Common myeloid progenitor, CD34-positive (primary cell): ENCODE measurements around the gene DPF3.
A peak's percentile ranks its signal among the peaks of the same experiment; 100 is the strongest.

Source experiments
- CTCF ChIA-PET: fragments of 350-600 bp; sonication (Branson Sonifier 250); formaldehyde crosslinking; loops from one replicate; lab custom pipeline; 2021; ENCODE audit warnings: antibody characterized with exemption; lab: Charles Lee
- POLR2A ChIA-PET: fragments of 350-600 bp; sonication (Branson Sonifier 250); formaldehyde crosslinking; loops from one replicate; lab custom pipeline; 2021; ENCODE audit warnings: antibody characterized with exemption; lab: Charles Lee
- DNase-seq, 3 donors: peaks; one replicate each; pipeline versions ENCODE4 v3.0.0 to v3.0.0-alpha.2; 2013
- H3K27ac ChIP-seq, 2 experiments: 1 replicate in 1 of 2; 2 replicates in 1 of 2; pipeline ENCODE4 v1.7.0; 2013; ENCODE audit warnings: inconsistent platforms in 2 of 2, low read length in 2 of 2, mild to moderate bottlenecking in 2 of 2, low read depth in 1 of 2, moderate library complexity in 1 of 2; ENCODE audit not compliant: severe bottlenecking in 2 of 2, insufficient read depth in 1 of 2, poor library complexity in 1 of 2
- H3K27me3 ChIP-seq, 5 experiments: replicated peaks in 2 of 5; 1 replicate in 3 of 5; 2 replicates in 2 of 5; pipeline versions ENCODE4 v1.6.1 to v1.7.0; 2013; ENCODE audit warnings: low read length in 4 of 5, mild to moderate bottlenecking in 2 of 5, moderate library complexity in 2 of 5, inconsistent platforms in 1 of 5; ENCODE audit not compliant: insufficient read depth in 5 of 5, control insufficient read depth in 4 of 5
- H3K36me3 ChIP-seq, 4 experiments: 1 replicate in 2 of 4; 2 replicates in 2 of 4; pipeline versions ENCODE4 v1.6.1 to v1.7.0; 2013; ENCODE audit warnings: low read length in 3 of 4, control low read depth in 1 of 4, mild to moderate bottlenecking in 1 of 4; ENCODE audit not compliant: control insufficient read depth in 4 of 4, insufficient read depth in 4 of 4
- H3K4me1 ChIP-seq, 4 experiments: 1 replicate in 3 of 4; 2 replicates in 1 of 4; pipeline versions ENCODE4 v1.6.1 to v1.7.1; 2013; ENCODE audit warnings: low read length in 3 of 4, mild to moderate bottlenecking in 3 of 4, control low read depth in 1 of 4, inconsistent platforms in 1 of 4, moderate library complexity in 1 of 4; ENCODE audit not compliant: control insufficient read depth in 4 of 4, insufficient read depth in 4 of 4; ENCODE audit errors: control extremely low read depth in 1 of 4
- H3K4me3 ChIP-seq, 7 experiments: 1 replicate in 4 of 7; 2 replicates in 3 of 7; pipeline versions ENCODE4 v1.5.1 to v1.7.0; 2013; ENCODE audit warnings: mild to moderate bottlenecking in 7 of 7, low read length in 6 of 7, moderate library complexity in 6 of 7, inconsistent platforms in 2 of 7, low read depth in 2 of 7, control low read depth in 1 of 7; ENCODE audit not compliant: insufficient read depth in 4 of 7, control insufficient read depth in 1 of 7; ENCODE audit errors: extremely low read depth in 1 of 7
- H3K9me3 ChIP-seq, 5 experiments: 1 replicate in 4 of 5; 2 replicates in 1 of 5; pipeline versions ENCODE4 v1.6.1 to v1.7.1; 2013; ENCODE audit warnings: low read length in 4 of 5, mild to moderate bottlenecking in 2 of 5, inconsistent platforms in 1 of 5, low read depth in 1 of 5, moderate library complexity in 1 of 5; ENCODE audit not compliant: control insufficient read depth in 4 of 5, insufficient read depth in 2 of 5; ENCODE audit errors: control extremely low read depth in 1 of 5
- whole genome bisulfite sequencing: methylation state at CpG from one replicate; pipeline ENCODE4 v1.1.5; 2013; ENCODE audit not compliant: insufficient coverage; 5-methylcytosine and 5-hydroxymethylcytosine counted together

DPF3 gene

DNA sequence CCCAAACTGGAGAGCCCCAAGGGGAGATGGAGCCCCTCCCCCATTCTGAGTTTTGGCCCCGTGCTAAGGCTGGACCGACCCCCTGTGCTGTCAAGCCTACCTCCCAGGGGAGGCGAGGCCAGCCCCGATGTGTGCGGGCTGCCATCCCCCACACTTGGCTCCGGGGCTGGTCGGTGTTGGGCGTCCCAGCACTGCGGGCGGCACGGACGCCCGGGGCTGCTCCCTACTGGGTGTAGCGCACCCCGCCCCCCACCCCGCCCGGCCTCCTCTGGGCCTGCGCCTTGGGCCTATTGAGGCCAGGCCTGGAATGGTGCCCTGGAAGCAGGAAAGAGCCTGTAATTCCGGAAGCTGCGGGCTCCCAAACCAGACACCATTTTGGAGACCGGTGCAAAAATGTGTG lies 35.0 kb upstream of the DPF3 start:
- WGBS = over 99% methylated on average over 16 of the region's 21 CpGs

DNA sequence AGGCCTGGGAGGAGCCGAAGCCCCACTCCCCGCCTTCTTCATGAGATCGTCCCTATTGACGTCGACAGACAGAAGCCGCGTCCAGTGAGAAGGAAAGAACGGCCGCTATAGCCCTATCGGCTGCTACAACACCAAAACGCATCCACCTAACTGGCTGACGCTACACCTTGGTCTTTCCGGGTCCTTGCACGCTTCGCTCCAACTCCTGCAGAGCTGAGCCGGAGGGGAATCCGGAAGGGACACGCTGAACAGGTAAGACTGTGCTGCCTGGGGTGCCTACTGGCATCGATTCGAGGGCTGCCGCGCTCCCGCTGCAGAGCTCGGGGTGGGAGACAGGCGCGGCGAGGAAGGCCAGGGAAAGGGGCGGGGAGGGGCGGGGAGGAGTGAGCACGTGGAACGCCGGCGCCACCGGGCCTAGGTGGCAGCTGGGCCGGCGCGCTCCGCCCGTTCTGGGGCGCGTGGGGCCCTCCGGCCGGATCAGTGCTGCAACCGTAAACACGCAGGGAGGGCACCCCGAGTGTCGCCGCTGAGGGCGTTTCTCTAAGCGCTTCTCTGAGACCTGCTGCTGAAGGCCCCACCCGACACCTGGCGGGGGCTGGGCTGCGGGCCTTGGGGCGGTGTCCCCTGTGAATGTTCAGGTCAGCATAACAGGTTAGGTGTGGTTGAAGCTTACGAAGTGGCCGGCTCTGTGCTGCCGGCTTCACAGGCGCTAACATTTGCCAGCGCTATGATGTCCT lies 32.6 kb upstream of the DPF3 start, which contains the start of gene DCAF4:
TSS of gene DCAF4 (plus strand) at position 173 of the 737 bp plus-strand sequence. CDS start 11,515 bp downstream, outside the sequence.
- peaks cover 0 to 18% (median 15%) of the 10 kb centered on the region in 4 experiments for H3K4me1 ChIP-seq
- CTCF ChIA-PET = interaction anchor here (1.7 kb wide), 1 partner anchor 412 kb away, joined by 5 read pairs; no protein-coding TSS in a partner anchor
- H3K27ac ChIP-seq = peak within 1 kb of the TSS in 1 of 2 experiments; percentile 79
- H3K27me3 ChIP-seq = no peaks in the 10 kb centered on the region
- peak; percentile 96 to 98 (median 98) for DNase-seq
- peak within 1 kb of the TSS; percentile 64 to 91 (median 76) for H3K4me3 ChIP-seq
- no peaks in the 10 kb centered on the region for H3K9me3 ChIP-seq
- no peaks in the 10 kb centered on the region for H3K36me3 ChIP-seq
- POLR2A ChIA-PET = no interaction called here
- WGBS = 0% methylated on average over 45 of the region's 59 CpGs

More for the DNA sequence above, 35.0 kb upstream of the DPF3 start:
- Histone ChIP-seq H3K27me3 (no peaks in the 10 kb centered on the region), H3K9me3 (no peaks in the 10 kb centered on the region), H3K4me3 (no peak overlapping the region), H3K36me3 (no peaks in the 10 kb centered on the region), H3K4me1 (peaks cover 0 to 18% (median 15%) of the 10 kb centered on the region in 4 experiments), H3K27ac (no peak overlapping the region)
- POLR2A ChIA-PET = no interaction called here
- CTCF ChIA-PET = no interaction called here
- DNase-seq = no peak

DNA sequence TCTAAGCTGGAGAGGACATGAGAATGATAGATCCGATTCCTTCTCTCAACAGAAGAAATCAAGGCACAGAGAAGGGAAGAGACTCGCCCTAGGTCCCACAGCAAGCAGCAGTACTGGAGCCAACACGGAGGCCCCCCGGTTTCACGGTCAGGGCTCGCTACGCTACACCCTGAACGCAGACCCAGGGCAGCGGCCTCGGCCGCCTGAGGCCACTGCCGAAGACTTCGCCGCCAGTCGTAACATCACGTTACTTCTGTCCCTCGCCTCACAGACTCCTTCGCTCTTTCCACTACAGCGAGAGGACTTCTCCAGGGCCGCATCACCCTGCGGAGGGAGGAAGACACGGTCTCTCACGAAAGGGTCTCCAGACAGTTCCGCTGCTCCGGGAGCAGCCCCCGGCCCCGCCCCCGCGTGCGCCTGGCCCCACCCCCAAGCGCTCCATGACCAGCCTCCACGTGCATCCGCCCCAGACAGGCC lies 32.0 kb upstream of the DPF3 start:
- peak overlapping the region in 1 of 2 experiments; percentile 79 for H3K27ac ChIP-seq
- no peak for DNase-seq
- WGBS = 8% methylated on average over 17 of the region's 33 CpGs

DNA sequence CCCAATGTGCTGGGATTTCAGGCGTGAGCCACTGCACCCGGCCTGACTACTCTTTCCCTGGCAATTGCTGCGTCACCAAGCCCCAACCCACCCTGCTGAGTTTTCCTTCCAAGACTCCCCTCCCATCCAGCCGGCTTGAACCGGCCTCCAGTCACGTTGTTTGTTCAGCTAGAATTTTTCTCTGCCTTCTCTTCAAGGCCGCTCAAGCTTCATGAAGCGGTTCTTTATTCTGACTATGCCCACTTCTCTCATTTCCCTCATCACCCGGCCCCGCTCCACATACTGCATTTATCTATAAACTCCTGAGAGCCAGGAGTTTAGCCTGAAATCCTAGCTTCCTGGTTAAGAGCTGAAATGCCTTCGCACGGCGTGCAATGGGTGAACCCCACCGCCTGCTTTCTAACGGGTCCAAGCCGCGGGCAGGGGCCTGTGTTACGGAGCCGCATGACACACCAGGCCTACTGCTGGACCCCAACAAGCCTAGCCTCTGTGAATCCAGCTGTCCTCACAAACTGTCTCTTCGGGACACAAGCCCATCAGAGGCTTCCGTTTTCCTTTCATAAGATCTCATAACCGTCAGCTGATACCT lies 31.4 kb upstream of the DPF3 start:
- Histone ChIP-seq H3K27me3 (peaks cover 0 to 3% (median 0%) of the 10 kb centered on the region in 5 experiments), H3K36me3 (no peaks in the 10 kb centered on the region), H3K4me3 (peak overlapping the region in 3 of 7 experiments; percentile 57 to 91 (median 65)), H3K4me1 (peaks cover 0 to 18% (median 15%) of the 10 kb centered on the region in 4 experiments), H3K9me3 (peaks cover 0 to under 1% (median 0%) of the 10 kb centered on the region in 5 experiments), H3K27ac (peak overlapping the region in 1 of 2 experiments; percentile 79)
- WGBS = 93% methylated on average over 21 of the region's 22 CpGs
- DNase-seq = no peak
- CTCF ChIA-PET = interaction anchor here (0.6 to 1.7 kb wide), 4 partner anchors 11 to 411 kb away, joined by 3 to 5 read pairs (median 3); no protein-coding TSS in a partner anchor
- POLR2A ChIA-PET = no interaction called here

More for the DNA sequence above, 32.0 kb upstream of the DPF3 start:
- Histone ChIP-seq H3K36me3 (no peaks in the 10 kb centered on the region), H3K4me1 (peaks cover 0 to 18% (median 15%) of the 10 kb centered on the region in 4 experiments), H3K27me3 (peaks cover 0 to 1% (median 0%) of the 10 kb centered on the region in 5 experiments), H3K9me3 (no peaks in the 10 kb centered on the region), H3K4me3 (peak overlapping the region in 6 of 7 experiments; percentile 57 to 91 (median 76))
- POLR2A ChIA-PET = no interaction called here
- CTCF ChIA-PET = interaction anchor here (1.1 to 1.7 kb wide), 3 partner anchors 12 to 411 kb away, joined by 3 to 5 read pairs (median 3); no protein-coding TSS in a partner anchor

DNA sequence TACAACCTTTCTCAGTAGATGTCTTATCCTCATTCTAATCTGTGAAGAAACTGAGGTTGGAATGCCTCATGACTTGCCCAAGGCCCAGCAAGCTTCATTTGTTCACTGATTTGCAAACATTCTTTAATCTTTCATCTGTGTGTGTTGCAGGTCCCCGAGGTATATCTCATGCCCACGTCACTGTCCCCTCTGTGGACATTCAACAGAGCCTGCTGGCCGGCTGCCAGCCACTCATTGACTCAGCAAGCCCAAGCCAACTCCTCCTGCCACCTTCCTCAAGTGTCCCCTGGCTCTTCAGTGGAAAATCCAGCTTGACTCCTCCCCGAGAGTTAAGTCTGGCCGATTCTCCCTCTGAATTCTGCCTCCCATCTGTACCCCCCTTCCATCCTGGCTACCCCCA lies 30.4 kb upstream of the DPF3 start:
- POLR2A ChIA-PET = interaction anchor here (0.6 kb wide), 1 partner anchor 1535 kb away, joined by 4 read pairs; no protein-coding TSS in a partner anchor

DNA sequence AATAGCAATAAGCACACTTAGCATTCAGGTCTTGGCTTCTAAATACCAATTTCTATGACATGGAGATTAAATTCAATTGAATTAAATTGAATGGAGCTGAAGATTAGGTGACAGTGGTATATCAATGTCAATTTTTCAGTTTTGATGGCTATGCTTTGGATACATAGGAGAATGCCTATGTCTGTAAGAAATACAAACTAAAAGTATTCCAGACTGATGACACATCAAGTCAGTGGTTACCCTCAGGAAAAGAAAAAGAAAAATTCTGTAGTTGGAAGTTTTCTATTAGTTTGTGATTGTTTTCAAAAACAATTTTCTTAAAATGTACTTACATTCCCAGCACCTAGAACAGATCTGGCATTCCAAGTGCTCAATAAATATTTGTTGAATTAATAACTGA lies 27.5 kb upstream of the DPF3 start:
- H3K4me1 ChIP-seq = peaks cover 0 to 7% (median 5%) of the 10 kb centered on the region in 4 experiments
- DNase-seq = no peak
- CTCF ChIA-PET = interaction anchor here (1.0 kb wide), 1 partner anchor 17 kb away, joined by 3 read pairs; no protein-coding TSS in a partner anchor
- peaks cover 2 to 18% (median 7%) of the 10 kb centered on the region in 5 experiments for H3K27me3 ChIP-seq
- no peak overlapping the region for H3K4me3 ChIP-seq
- no peaks in the 10 kb centered on the region for H3K36me3 ChIP-seq
- peaks cover 0 to 2% (median 0%) of the 10 kb centered on the region in 5 experiments for H3K9me3 ChIP-seq
- H3K27ac ChIP-seq = no peak overlapping the region
- POLR2A ChIA-PET = no interaction called here

More for the DNA sequence above, 30.4 kb upstream of the DPF3 start:
- CTCF ChIA-PET = interaction anchor here (1.7 kb wide), 1 partner anchor 410 kb away, joined by 5 read pairs; no protein-coding TSS in a partner anchor
- WGBS = 75% methylated on average over 4 of the region's 5 CpGs
- Histone ChIP-seq H3K36me3 (no peaks in the 10 kb centered on the region), H3K4me3 (no peak overlapping the region), H3K27ac (no peak overlapping the region), H3K27me3 (peaks cover 0 to 6% (median 3%) of the 10 kb centered on the region in 5 experiments), H3K4me1 (peaks cover 0 to 18% (median 15%) of the 10 kb centered on the region in 4 experiments), H3K9me3 (peaks cover 0 to 2% (median 0%) of the 10 kb centered on the region in 5 experiments)
- no peak for DNase-seq
